HL-60/S4 treated with retinoic acid at 250 ng/mL for 4 days and 3 days (cell line): ENCODE measurements around the gene CPAMD8.

Source experiments
- in situ Hi-C: fragments of 300-500 bp; cut with MboI; formaldehyde crosslinking; loops from 2 replicates; pipeline ENCODE4 v1.7.0; 2022; ENCODE audit warnings: low sequenced_read_pairs

Gene CPAMD8

GRCh38 chr19:16851031-16851712 is 175.4 kb downstream of the CPAMD8 start:
- in situ Hi-C loops = no loop called here

GRCh38 chr19:16850133-16850532 is 176.5 kb downstream of the CPAMD8 start:
- in situ Hi-C loops = no loop called here

- in situ Hi-C loops = no loop called here
These were observed 177.4 kb downstream of the CPAMD8 start for GRCh38 chr19:16849168-16849567.

- in situ Hi-C loops = no loop called here
These were observed 179.2 kb downstream of the CPAMD8 start for GRCh38 chr19:16847430-16847829.

- in situ Hi-C loops = no loop called here
These were observed 179.7 kb downstream of the CPAMD8 start for GRCh38 chr19:16846901-16847300.
